HS-27A (cell line): ENCODE data around the gene SIN3A.

Source experiments
- DNase-seq: peaks from one replicate; pipeline ENCODE4 v3.0.0-alpha.2; 2012; ENCODE audit warnings: low read depth, missing footprints

Gene SIN3A

DNA sequence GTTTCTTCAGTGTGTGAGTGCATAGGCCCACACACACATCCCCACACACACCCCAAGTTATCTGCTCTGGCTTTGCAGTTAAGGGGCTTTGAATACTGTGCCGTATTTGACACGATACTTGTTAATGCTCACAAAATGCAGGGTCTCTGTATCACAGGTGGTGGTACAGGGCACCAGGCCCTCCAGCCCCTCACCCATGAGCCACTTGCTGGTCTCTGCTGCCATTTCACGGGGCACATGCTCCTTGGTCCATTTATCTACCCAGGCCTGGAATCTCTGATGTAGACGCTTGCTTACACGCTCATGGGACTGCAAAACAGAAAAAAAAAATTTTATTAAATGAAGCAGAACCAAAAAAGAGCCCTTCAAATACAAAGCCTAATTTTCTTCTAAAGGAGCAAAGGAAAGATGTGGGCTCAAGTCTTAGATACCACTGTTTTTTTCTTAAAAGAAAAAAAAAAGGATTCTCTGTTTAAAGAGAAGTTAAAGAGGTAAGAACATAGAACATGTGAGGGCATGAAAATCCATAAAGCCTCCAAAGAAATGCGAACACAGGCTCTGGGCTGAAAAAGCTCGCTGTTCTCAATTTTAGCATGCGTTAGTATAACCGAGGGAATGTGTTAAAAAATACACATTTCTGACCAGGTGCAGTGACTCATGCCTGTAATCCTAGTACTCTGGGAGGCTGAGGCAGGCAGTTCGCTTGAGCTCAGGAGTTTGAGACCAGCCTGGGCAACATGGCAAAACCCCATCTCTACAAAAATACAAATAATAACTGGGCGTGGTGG lies 79.4 kb downstream of the SIN3A start:
- DNase-seq = no peak

DNA sequence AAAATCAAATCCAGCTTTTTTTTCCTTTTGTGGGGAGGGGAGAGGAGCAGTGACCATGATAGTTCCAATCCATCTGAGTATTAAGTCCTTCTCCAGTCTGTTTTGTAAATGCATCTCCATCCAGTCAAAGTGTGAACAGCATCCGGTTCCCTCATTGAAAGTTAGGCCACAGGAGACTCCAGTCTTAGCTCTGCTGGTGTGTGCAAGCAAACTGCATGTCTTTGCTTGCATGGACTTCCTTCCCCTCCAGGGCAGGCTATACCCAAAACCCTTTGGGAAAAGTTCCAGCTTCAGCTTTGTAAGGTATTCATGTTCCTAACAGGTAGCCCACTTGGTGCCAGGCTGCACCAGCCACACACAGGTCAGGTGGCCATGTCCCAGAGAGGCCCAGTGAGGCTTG lies 80.0 kb downstream of the SIN3A start:
- DNase-seq = no peak

DNA sequence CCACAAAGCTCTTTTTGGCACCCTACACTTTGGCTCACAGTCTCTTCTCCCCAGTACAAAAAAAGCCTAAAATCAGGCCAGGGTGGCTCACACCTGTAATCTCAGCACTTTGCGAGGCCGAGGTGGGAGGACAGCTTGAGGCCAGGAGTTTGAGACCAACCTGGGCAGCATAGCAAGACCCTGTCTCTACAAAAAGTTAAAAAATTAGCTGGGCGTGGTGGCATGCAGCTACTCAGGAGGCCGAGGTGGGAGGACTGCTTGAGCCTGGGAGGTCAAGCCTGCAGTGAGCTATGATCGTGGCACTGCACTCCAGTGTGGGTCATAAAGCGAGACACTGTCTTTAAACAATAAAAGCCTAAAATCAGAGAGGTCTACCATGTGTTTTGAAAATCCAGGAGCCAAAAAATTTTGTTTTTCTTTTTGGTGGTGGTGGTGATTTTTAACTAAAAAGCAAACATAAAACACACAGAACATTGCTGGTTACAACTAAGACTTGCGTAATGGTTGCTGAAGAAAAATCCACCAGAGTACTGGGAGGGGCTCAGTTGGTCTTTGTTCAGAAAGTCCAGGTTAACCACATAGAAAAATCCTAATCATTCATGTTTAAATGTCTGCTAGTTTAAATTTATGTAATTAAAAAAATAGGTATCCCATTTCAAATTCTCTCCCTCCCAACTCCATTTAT lies 81.5 kb downstream of the SIN3A start:
- no peak for DNase-seq

DNA sequence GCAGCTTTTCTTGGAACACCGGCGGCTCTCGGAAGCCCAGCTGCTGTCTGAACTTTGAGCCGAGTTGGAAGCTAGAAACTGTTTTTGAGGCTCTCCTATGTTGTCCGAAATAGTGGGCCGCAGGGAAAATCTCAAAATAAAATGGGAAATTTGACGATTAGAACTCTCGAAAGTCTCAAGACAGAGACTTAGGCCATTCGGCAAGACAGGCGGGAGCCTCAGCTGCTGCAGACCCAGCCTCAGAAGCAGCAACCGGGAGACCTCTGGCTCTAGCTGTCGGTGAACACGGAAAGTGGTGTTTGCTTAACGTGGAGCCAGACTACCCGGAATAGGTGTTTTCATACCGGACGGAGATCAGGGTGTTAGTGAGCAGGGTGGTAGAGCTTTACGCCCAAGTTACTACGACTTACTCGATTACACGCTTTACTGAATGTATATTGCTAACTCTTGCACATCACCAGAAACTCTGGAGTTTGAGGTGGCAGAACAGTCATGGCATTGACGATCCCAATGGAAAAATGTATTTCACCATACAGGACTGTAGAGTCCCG lies 82.7 kb downstream of the SIN3A start:
- no peak for DNase-seq

DNA sequence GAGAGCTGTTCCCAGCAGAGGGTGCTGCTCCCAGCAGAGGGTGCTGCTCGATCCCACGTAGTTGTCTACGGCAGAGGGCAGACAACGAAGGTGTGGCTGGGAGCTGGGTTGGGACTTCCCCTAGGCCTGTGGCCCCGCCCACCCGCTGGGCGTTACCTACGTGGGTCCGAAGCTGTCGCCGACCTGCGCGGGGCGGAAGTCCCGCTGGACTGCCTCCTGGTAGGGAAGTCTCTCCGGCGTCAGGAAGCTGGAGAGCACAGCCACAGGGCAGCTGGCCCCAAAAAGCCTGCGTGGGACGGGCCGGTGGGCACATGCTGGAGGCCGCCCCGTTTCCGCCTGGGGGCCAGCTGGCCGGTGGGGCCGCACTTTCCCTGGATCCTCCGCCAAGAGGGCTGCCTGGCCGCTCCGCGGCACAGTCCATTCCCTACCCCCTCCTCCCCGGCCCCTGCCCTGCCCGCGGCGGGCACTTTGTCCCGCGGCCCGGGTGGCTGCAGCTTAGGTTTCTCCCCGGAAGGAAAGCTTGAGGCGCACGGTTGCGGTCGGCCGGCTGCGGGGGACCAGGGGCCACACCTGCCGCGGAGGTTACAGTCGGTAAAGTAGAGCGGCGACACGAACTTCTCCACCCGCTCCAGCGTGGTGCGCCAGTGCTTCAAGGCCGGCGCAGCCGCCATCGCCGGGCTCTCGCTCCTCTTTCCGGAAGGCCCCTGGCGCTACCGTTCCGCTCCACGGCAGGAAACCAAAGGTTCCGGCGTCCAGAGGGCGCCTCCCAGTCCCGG lies 83.4 kb downstream of the SIN3A start, which contains the start of gene MAN2C1:
TSS of gene MAN2C1 (minus strand) at position 695 of the 776 bp plus-strand sequence. CDS start at position 671, 24 bp downstream.
- peak; percentile 95 for DNase-seq

DNA sequence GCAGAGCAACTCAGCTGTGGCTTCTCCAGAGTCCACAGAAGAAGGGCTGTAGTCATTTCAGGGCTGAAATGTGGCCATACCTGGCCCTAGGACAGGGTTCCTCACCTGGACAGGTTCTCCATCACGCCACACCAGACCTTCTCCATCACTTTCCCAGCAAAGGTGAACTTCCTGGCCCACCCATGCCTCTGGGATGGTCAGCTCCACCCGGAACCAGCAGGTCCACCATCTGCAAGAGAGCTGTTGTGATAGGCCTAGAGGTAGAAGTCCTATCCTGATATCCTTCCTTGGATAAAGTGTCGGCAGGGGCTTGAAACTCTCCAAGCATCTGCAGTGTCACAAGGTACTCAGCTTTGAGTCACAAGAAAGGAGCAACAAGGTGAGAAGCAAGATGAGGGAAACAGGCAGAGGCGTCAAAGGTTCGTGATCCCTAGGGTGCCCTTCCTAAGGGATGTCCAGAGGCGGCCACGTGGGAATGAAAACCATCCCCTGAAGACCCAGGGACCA lies 84.0 kb downstream of the SIN3A start:
- DNase-seq = no peak

DNA sequence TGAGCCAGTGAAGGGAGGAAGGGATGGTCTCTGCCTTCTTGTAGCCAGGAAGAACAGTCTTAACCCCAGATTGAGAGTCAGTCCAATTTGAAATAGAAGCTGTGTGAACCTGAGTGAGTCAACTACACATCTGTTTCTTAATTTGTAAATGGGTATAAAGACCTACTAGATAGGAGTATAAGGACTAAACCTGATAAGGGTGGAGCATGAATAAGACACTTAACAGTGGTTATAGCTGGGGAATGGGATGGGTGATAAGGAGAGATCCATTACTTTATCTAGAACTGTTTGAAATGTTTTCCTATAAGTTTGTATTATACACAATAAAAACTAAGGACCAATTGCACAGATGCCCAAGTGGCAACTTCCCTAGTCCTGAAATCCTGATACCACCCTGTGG lies 84.5 kb downstream of the SIN3A start:
- no peak for DNase-seq

DNA sequence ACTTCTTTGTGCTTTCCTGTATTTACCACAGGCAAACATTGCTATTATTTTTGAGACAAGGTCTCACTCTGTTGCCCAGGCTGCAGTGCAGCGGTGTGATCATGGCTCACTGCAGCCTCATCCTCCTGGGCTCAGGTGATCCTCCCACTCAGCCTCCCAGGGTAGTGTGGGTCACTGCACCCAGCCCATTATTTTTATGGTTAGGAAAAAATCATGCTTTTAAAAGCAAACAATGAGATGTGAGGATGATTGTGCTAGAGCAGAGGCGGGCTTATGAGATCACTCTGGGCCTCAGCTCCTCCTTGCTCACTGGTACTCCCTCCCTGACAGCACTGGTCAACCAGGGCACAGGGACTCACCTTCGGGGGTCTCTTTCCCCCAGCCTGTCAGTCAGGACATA lies 85.3 kb downstream of the SIN3A start:
- DNase-seq = no peak

DNA sequence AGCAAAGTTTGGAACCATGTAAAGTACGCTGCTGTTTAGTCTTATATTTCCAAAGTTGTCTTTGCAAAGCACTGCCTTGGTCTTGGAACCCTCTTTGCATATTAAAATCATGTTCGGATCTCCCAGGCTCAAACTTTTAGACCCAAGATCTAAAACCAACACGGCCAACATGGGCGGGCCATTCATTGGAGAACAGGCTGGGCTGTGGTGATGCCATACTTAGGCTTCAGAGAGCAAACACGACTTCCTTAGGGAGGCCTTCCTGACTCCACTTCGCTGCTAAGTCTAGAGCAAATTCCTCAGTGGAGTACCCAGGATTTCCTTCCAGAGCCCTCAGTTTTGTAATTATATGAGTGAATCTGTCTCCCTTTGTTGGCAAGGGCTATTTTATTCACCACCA lies 86.6 kb downstream of the SIN3A start:
- no peak for DNase-seq

DNA sequence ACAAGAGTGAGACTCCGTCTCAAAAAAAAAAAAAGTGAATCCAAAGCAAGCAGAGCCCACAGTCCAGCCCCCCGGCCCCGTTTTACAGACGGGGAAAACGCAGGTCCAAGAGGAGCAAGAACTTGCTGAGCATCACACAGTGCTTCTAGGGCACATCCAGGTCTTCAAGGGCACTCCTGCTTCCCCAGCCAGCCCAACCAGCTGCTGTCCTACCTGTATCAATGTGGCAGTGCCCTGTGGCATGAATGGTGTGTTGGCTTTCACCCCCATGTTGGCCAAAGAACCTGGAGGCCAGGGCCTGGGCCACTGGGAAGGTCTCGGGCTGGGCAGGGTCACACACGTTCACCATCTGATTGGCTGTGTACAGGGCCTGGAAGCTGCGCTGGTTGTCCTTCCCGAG lies 87.7 kb downstream of the SIN3A start:
- no peak for DNase-seq

DNA sequence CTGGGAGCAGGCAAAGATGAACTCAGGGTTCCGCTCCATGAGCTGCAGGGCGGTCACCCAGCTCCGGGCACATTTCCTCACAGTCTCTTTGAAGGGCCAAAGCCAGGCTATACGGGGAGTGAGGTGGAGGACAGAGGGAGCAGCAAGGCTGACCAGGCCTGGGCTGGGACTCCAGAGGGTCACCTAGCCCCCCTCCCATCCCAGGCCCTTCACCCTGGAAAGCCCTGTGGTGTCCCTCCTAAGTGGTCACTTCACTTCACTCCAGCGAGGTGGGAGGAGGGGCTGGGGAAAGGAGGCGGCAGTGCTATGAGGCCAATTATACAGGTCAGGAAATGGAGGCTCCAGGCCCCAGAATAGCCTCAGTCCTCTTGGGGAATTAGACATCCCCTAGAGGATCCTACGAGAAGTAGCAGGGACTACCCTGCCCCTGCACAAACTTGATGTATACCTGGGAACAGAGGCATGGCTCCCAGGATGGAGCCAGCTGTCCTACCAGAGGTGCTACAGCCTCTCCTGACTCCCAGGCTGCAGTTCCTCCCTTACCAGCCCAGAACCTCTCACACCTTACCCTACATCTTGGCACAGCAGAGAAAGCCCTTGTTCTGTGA lies 88.7 kb downstream of the SIN3A start:
- no peak for DNase-seq

DNA sequence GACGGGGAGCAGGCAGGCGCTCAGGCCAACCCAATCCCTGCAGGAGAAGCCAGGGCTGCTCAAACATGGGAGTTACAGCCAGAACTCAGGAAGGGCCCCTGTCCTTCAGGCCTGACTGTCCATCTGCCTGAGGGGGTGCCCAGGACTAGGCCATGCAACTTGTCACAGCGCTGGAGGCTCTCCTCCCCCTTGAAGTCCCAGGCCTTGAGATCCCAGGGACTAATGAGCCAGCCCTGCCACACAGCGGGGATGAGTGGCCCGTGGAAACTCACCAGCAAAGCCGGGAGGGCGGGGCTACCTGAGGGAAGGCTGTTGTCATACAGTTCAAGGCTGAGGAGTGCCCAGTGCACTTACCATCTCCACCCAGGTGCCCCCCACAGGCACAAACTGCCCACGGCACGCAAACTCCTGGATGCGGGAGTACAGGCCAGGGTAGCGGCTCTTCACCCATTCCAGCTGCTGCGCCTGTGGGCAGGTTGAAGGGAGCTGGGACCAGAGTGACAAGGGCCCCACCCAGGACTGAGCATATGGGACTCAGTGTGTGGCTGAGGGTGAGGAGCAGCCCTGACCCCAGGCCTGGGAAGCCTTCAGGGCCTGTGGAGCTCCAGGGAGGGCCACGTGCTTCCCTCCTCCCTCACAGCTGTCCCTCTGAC lies 89.4 kb downstream of the SIN3A start:
- DNase-seq = no peak

DNA sequence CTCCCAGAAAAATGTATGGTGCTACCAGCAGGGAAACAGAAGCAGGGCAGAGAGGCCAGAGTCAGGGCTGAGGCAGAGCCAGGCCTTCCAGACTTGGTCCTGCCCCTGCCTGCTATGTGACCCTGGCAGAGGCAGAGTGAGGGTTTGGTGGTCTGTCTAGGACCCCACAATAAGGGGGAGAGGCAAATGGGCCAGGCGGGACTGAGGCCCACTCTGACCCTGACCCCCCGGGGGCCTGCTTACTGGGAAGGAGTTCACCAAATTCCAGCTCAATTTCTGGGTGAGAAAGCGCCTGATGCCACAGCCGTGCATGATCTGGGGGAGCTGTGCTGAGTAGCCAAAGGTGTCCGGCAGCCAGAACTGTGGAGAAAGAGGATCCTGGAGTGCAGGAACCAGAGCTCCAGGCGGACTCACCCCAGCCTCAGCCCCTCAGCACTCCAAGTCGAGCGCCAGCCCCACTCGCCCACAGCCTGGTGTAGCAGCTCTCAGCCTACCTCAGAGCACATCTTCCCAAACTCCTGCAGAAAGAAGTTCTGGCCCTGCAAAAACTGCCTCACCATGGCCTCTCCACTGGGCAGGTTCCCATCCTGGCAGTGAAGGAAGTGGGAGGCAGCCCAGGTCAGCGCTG lies 90.0 kb downstream of the SIN3A start:
- no peak for DNase-seq

DNA sequence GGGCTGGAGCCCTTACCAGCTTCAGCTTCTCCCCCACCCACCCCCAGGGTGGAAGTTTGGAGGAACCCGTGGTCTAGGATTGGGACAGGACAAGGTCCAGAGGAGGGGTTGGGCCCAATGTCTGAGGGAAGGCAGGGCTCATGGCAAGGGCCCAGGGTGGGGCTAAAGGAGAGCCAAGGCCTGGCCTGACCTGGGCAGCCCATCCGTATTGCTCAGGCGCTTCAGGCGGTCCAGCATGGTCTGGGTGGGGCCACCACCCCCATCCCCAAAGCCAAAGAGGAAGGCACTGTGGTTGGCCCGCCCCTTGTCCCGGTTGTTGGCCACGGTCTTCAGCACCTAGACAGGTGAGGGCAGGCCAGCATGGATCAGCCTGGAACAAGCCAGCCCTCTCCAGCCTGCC lies 90.6 kb downstream of the SIN3A start:
- DNase-seq = no peak

DNA sequence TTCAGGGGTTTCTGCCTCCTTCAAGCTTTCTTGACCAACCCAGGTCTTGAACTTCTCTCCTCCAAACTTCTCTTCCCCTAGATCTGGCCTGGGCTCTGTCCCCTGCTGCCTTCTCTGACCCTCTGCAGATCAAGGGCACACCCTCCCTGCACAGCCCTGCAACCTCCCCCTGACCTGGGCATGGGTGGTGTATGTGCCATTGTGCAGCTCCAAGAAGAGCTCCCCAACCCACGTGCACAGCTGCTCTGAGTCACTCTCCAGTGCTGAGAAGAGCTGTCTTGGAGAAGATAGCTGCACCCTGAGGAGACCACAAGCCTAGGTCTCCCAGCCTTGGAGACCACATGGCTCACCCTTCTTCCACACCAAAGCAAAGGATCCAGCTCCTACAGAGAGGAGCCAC lies 91.1 kb downstream of the SIN3A start:
- DNase-seq = no peak

DNA sequence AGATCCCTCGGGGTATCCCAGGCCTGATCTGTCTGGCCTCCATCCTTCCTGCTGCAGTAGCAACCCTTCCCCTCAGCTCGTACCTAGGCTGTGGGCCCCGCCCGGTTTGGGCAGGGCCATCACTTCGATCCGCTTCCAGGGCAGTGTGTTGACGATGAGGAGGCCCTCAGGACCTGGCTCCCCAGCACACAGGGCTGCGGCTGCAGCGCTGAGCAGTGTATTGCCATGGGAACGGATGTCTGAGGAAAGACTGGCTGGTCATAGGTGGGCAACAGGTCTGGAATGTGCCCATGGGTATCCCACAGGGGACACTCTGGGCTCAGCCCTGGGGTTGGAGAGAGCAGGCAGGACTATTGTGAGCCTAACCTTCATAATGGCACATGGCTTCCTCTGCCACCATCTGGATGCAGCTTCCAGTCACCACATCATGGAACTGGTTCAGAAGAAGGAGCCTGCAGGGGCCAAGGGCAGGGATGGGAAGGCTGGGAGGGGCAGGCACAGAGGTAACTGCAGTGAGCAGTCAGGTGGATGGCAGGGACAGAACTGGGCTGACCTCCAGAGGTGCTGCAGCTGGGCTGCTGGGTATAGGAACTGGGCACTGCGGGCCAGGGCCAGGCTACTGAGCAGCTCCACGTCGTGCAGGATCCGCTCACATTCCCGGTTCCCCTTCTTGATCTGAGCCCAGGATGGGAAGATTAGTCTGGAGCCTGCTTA lies 91.8 kb downstream of the SIN3A start:
- DNase-seq = no peak

DNA sequence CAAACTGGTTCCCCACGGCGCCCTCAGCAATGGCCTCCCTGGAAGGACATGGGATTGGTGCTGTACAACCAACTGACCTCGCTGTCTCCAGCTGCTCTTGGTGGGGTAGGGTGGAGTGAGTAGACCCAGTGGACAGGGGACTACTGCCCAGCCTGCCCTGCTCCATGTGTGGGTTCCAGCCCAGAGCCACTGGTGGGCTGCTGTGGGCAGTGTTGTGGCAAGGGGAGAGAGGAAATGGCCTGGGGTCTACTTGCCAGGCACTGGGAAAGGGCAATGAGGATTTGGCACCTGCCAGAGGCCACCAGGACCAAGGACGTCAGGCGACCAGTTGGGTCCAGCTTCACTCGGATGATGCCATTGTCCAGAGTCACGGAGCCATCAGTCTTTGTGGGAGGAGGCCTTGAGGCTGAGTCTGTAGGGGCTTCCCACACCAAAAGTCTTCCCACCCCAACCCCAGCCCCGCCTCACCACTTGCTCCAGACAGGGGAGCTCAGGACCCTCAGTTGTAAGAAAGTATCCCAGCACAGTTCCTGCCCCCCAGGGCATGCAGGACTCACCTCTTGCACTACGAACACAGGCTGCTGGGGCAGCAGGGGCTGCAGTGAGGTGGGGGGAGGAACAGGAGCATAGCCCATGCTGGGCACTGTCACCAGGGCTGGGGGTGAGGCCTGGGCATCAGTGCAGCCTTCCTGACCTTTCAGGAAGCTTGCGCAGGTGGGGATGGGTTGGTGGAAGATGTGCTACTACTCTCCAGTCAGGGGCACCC lies 92.5 kb downstream of the SIN3A start:
- no peak for DNase-seq

DNA sequence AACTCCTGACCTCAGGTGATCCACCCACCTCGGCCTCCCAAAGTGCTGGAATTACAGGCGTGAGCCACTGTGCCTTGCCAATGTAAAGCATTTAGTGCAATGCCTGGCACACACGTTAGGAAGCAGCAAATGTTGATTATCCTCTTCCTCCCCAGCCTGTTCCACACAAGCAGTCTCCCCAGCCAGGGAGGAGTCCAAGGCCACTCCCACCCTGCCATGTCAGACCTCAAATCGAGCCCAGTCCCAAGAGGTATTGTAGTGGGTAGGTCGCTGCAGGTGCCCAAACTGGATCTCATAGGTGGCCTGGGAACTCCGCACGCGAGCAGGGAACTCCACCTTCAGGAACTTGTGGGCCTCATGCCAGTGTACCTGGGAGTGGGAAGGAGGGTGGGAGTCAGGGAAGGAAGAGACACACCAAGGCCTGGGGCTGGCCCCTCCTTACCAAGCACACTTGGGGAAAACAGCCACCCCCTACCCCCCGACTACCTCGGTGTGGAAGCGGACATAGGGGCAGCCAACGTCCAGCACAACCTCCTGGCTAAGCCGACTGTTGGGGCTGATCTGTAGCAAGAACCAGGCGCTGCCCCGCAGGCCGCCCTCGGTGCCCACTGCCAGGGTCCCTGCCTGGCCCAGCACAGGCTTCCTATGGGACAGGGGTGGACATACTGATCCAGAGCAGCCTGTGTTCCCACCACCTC lies 93.4 kb downstream of the SIN3A start:
- no peak for DNase-seq

DNA sequence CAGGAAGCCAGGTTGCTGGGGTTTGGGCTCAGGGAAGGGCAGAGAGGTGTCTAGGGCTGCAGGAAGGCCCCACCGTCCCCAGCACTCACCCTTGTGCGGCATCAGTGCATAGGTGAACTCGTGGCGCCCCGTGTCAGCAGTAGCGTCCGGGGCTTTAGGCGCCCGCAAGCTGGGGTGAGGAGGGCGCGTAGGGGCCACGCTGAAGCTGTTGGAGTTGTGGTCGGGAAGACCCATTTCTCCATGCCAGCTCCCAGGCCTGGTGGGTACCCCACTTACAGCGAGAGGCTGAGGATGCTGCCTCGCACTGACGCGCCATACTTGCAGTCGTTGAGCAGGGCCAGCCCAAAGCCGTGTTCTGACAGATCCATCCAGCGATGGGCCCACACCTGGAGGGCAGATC lies 95.0 kb downstream of the SIN3A start:
- no peak for DNase-seq
